ENCODE results near the gene PRAME. TPM values are rescaled to one million over a fixed set of nuclear protein-coding genes. Genes with fewer than 3 reads are reported as not detected.

PRAME gene
- total RNA-seq, 2 donors from 2014 or later: 0.19 TPM; not detected in 1

DNA sequence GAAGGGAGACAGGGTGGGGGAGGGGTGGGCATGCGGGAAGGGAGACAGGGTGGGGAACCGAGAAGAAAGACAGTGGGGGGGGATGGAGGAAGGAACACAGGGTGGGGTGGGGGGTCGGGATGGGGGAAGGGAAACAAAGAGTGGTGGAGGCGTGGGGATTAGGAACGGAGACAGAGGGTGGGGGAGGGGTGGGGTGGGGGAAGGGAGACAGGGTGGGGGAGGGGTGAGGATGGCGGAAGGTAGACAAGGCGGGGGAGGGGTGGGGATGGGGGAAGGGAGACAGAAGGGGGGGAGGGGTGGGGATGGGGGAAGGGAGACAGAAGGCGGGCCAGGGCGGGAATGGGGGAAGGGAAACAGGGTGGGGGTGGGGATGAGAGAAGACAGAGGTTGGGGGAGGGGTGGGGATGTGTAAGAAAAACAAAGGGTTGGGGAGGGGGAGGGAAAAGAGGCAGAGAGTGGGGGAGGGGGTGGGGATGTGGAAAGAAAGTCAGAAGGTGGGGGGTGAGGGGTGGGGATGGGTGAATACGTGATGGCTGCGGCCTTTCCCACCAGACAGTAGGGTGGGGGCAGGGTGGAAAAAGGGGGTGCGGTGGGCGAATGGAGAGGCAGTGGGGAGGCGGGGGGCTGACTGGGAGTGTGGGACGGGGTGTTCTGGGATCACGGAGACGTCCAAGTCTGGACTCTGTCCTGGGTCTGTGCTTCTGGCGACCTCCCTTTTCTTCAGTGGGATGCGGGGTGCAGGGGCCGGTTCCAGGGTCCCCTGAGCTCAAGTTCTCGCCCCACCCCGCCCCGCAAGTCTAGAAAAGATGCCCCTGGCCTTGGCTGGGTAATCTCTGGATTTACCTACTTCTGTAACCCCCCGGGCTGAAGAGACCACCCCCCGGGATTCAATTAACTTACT lies 744 bp downstream of the PRAME start:
- DNase-seq (ENCODE audit: low spot score): no peak
- Histone ChIP-seq H3K9me3 (no peaks in the 10 kb centered on the region), H3K27ac (no peak overlapping the region), H3K27me3 (no peaks in the 10 kb centered on the region), H3K4me1 (no peaks in the 10 kb centered on the region), H3K4me3 (no peak overlapping the region), H3K36me3 (no peaks in the 10 kb centered on the region)
- no peak for TF ChIP-seq CTCF (IDR thresholded peaks at IDR 0.05)

- TF ChIP-seq CTCF (IDR thresholded peaks at IDR 0.05): no peak
- no peaks in the 10 kb centered on the region for H3K4me1 ChIP-seq
- H3K9me3 ChIP-seq: no peaks in the 10 kb centered on the region
- no peaks in the 10 kb centered on the region for H3K36me3 ChIP-seq
- H3K27me3 ChIP-seq: no peaks in the 10 kb centered on the region
- no peak for DNase-seq (ENCODE audit: low spot score)
- no peak overlapping the region for H3K4me3 ChIP-seq
- no peak overlapping the region for H3K27ac ChIP-seq
Measured at GRCh38 chr22:22556995-22557925, 1.8 kb downstream of the PRAME start.

DNA sequence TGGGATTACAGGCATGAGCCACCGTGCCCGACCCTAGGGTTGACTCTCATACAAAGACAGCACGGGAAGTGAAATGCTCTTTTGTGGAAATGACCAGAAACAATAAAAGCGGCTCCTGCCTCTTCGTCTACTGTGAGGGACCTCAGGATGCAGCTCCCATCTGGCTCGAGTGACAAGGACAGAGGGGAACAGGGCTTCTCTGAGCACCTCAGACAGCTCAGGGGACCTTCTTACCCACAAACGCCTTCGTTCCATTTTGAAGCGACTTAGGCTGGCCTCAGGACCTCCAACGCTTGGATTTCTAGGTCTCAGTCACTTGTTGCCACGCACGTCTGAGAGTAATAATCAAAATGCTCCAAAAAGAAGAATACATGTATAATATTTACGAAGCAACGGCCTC lies 2.5 kb downstream of the PRAME start:
- DNase-seq (ENCODE audit: low spot score): no peak
- no peak overlapping the region for H3K27ac ChIP-seq
- no peaks in the 10 kb centered on the region for H3K4me1 ChIP-seq
- no peaks in the 10 kb centered on the region for H3K36me3 ChIP-seq
- no peak overlapping the region for H3K4me3 ChIP-seq
- H3K27me3 ChIP-seq: no peaks in the 10 kb centered on the region
- TF ChIP-seq CTCF (IDR thresholded peaks at IDR 0.05): no peak
- no peaks in the 10 kb centered on the region for H3K9me3 ChIP-seq

DNA sequence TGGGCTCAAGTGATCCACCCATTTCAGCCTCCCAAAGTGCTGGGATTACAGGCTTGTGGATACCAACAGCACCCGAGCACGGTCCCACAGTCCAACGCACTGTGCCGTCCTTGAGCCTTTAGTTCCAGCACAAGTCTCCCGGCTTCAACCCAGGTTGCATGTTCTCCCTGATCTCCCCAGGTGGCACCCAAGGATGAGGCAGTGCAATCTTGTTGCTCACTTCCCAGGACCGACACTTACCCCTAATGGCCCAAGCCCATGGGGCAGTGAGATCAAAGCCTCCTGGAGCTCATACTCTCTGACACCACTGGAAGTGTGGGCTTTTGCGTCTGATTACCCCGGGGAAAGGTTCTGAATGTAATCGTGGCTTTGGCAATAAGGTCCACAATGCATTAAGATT lies 3.5 kb downstream of the PRAME start:
- H3K27me3 ChIP-seq: no peaks in the 10 kb centered on the region
- H3K4me1 ChIP-seq: no peaks in the 10 kb centered on the region
- no peaks in the 10 kb centered on the region for H3K9me3 ChIP-seq
- no peak overlapping the region for H3K4me3 ChIP-seq
- H3K36me3 ChIP-seq: no peaks in the 10 kb centered on the region
- DNase-seq (ENCODE audit: low spot score): no peak
- no peak overlapping the region for H3K27ac ChIP-seq
- no peak for TF ChIP-seq CTCF (IDR thresholded peaks at IDR 0.05)

- Histone ChIP-seq H3K9me3 (no peaks in the 10 kb centered on the region), H3K27me3 (no peaks in the 10 kb centered on the region), H3K4me1 (no peaks in the 10 kb centered on the region), H3K27ac (no peak overlapping the region), H3K36me3 (no peaks in the 10 kb centered on the region), H3K4me3 (no peak overlapping the region)
- no peak for DNase-seq (ENCODE audit: low spot score)
- no peak for TF ChIP-seq CTCF (IDR thresholded peaks at IDR 0.05)
Measured at GRCh38 chr22:22554587-22555284, 4.3 kb downstream of the PRAME start.

Data from right atrium auricular region (tissue), 2 donors.